K562 (cell line): Measurements from ENCODE around the gene LONP1. TPM values are rescaled to one million over a fixed set of nuclear protein-coding genes. Genes with fewer than 3 reads are reported as not detected.
A peak's percentile ranks its signal among the peaks of the same experiment; 100 is the strongest.

ENCODE experiments used
- ELF1 ChIP-seq: fragments of 200-800 bp; sonication (Bioruptor generic); IDR thresholded peaks from 2 replicates; pipeline ENCODE4 v1.6.1; 2016; ENCODE audit warnings: missing genetic modification characterization, missing compliant biosample characterization
- HOXB6 ChIP-seq: fragments of 250-450 bp; sonication (Bioruptor Pico); IDR thresholded peaks from 2 replicates; pipeline ENCODE4 v1.5.1; 2022; ENCODE audit warnings: mild to moderate bottlenecking, borderline replicate concordance
- RB1 ChIP-seq: fragments of 450-650 bp; IDR thresholded peaks from 2 replicates; pipeline ENCODE4 v1.6.1; 2017; ENCODE audit warnings: low read depth, mild to moderate bottlenecking
- RUNX1 ChIP-seq: sonication (generic); IDR thresholded peaks from 2 replicates; pipeline ENCODE4 v1.6.1; 2016; ENCODE audit warnings: antibody characterized with exemption, low read depth
- STAT5A ChIP-seq: IDR thresholded peaks from 2 replicates; pipeline ENCODE4 v1.6.1; 2012; ENCODE audit warnings: low read length, inconsistent platforms, borderline replicate concordance
- TCF3 ChIP-seq: sonication (generic); formaldehyde crosslinking; IDR thresholded peaks from 2 replicates; pipeline ENCODE4 v1.4.0; 2020; ENCODE audit warnings: mild to moderate bottlenecking, missing genetic modification reagents
- polyA plus RNA-seq, 8 experiments: library from polyadenylated mRNA; depleted of rRNA in 4 of 8; stranded (reverse) in 5 of 8; unstranded in 3 of 8; fragments of >200 nt; fragmentation: Nextera tagmentation in 2 of 8; fragmentation: Illumina TruSeq in 1 of 8; extraction: Ambion mirVana in 2 of 8; extraction: Trizol in 1 of 8; gene quantifications; 2 replicates each; pipeline versions ENCODE4 v1.2.1 to v1.2.3, GENCODE V29; 2011 to 2014; ENCODE audit warnings: inconsistent platforms in 1 of 8, missing spikeins in 1 of 8
- total RNA-seq, 7 experiments: library from RNA; depleted of rRNA in 6 of 7; stranded (reverse); fragments of >200 nt in 6 of 7; fragmentation: Illumina TruSeq in 2 of 7; extraction: Trizol in 2 of 7; gene quantifications; 2 replicates each; pipeline versions ENCODE4 v1.2.1 to v1.2.3, GENCODE V29; 2011 to 2021; ENCODE audit warnings: low replicate concordance in 1 of 7
- TF ChIP-seq, protein P1 (sequence below): fragments of 200-800 bp; sonication (Bioruptor generic); IDR thresholded peaks from 2 replicates; pipeline ENCODE4 v1.6.1; 2017; ENCODE audit warnings: missing genetic modification characterization, missing compliant biosample characterization
- TF ChIP-seq, protein P2 (sequence below): fragments of 450-650 bp; IDR thresholded peaks from 2 replicates; pipeline ENCODE4 v1.6.1; 2016; ENCODE audit warnings: missing biosample characterization, missing genetic modification characterization

The LONP1 gene
- total and polyA plus RNA-seq, 9 of the 15 experiments (the other 6 are each of a cell fraction or from before 2014, with no cell fraction given), result 1.1 to 238 (median 84.5) TPM

DNA sequence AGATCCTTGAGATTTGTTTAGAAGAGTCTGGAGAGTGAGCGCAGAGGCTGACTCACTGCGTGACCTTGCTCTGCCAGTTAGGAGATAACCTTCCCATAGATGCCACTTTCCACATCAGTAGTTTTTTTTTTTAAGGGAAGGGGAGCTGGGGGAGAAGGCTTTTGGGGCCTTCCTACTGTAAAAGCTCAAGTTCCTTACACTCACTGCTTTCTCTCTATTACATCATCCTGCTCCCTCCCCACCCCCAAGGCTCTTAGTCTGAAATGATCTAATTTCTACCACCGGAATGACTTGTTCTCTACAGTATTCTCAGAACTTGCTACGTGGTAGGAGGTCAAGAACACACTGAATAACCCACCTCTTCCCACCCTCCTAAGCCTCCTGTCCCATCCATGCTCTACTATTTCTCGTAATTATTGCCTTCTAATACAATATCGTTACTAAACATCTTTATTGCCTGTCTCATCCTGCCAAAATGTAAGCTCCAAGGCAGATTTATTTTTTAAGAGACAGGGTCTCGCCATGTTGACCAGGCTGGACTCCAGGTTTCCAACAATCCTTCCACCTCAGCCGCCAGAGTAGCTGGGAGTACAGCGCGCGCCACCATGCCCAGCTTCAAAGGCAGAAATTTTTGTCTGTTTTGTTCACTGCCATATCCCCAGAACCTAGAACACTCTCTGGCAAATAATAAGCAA, 1.2 kb downstream of the LONP1 start (continued):
- TF ChIP-seq, protein P1, sequence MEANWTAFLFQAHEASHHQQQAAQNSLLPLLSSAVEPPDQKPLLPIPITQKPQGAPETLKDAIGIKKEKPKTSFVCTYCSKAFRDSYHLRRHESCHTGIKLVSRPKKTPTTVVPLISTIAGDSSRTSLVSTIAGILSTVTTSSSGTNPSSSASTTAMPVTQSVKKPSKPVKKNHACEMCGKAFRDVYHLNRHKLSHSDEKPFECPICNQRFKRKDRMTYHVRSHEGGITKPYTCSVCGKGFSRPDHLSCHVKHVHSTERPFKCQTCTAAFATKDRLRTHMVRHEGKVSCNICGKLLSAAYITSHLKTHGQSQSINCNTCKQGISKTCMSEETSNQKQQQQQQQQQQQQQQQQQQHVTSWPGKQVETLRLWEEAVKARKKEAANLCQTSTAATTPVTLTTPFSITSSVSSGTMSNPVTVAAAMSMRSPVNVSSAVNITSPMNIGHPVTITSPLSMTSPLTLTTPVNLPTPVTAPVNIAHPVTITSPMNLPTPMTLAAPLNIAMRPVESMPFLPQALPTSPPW (CRISPR knock-in tag), result peak; percentile 81
- peak; percentile 12; the same call in 1 of the 2 replicates for TF ChIP-seq TCF3 (CRISPR knock-in tag)
- TF ChIP-seq RUNX1, result no peak
- no peak for TF ChIP-seq RB1
- TF ChIP-seq STAT5A, result peak; percentile 22; the same call in 1 of the 2 replicates
- 0 out of 2 replicates have a peak, but pooled peaks have one; percentile 27 for TF ChIP-seq ELF1 (tag)
- peak; percentile 51; the same call in 1 of the 2 replicates for TF ChIP-seq HOXB6 (CRISPR knock-in tag)
- TF ChIP-seq, protein P2, sequence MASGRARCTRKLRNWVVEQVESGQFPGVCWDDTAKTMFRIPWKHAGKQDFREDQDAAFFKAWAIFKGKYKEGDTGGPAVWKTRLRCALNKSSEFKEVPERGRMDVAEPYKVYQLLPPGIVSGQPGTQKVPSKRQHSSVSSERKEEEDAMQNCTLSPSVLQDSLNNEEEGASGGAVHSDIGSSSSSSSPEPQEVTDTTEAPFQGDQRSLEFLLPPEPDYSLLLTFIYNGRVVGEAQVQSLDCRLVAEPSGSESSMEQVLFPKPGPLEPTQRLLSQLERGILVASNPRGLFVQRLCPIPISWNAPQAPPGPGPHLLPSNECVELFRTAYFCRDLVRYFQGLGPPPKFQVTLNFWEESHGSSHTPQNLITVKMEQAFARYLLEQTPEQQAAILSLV (tag), result peak; percentile 91
